ENCODE data around the gene MMP20.
A peak's percentile ranks its signal among the peaks of the same experiment; 100 is the strongest.
"Not testable (repeated sequence)": the region's sequence is repeated elsewhere in the genome, so short reads cannot be mapped to it uniquely, and the experiment has no call there.

MMP20 gene, protein sequence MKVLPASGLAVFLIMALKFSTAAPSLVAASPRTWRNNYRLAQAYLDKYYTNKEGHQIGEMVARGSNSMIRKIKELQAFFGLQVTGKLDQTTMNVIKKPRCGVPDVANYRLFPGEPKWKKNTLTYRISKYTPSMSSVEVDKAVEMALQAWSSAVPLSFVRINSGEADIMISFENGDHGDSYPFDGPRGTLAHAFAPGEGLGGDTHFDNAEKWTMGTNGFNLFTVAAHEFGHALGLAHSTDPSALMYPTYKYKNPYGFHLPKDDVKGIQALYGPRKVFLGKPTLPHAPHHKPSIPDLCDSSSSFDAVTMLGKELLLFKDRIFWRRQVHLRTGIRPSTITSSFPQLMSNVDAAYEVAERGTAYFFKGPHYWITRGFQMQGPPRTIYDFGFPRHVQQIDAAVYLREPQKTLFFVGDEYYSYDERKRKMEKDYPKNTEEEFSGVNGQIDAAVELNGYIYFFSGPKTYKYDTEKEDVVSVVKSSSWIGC

DNA sequence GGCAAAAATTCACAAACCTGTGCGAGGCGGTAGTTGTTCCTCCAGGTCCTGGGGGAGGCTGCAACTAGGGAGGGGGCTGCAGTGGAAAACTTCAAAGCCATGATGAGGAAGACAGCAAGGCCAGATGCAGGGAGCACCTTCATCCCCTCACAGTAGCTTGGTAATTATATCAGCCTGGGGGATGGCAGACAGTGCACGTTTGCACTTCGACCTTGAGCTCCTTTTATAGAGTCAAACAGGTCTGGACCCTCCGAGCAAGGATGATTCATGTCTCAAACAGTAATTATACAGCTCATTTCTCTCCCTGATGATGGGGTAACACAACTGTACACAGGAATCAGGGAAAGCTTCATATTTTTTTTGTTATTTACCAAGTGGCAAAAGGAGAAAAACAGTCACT, at the start of gene MMP20:
Gene MMP20, minus strand, starts transcription at position 156 of the 400 bp plus-strand sequence. Its CDS starts 13 bp downstream, at position 143.
- DNase-seq: no peak

DNA sequence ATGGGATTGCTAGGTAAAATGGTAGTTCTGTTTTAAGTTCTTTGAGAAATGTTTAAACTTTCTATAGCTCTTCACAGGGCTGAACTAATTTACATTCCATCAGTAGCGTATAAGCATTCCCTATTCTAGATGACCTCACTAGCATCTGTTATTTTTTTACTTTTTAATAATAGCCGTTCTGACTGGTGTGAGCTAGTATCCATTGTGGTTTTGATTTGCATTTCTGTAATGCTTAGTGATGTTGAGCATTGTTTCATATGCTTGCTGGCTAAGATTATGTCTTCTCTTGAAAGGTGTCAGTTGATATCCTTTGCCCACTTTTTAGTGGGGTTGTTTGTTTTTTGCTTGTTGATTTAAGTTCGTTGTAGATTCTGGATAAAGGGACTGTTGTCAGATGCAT, 44.5 kb upstream of the MMP20 start:
- no peak for DNase-seq

- peak; percentile 25 for DNase-seq
These were observed 41.3 kb upstream of the MMP20 start for GRCh38 chr11:102666331-102666957.

DNA sequence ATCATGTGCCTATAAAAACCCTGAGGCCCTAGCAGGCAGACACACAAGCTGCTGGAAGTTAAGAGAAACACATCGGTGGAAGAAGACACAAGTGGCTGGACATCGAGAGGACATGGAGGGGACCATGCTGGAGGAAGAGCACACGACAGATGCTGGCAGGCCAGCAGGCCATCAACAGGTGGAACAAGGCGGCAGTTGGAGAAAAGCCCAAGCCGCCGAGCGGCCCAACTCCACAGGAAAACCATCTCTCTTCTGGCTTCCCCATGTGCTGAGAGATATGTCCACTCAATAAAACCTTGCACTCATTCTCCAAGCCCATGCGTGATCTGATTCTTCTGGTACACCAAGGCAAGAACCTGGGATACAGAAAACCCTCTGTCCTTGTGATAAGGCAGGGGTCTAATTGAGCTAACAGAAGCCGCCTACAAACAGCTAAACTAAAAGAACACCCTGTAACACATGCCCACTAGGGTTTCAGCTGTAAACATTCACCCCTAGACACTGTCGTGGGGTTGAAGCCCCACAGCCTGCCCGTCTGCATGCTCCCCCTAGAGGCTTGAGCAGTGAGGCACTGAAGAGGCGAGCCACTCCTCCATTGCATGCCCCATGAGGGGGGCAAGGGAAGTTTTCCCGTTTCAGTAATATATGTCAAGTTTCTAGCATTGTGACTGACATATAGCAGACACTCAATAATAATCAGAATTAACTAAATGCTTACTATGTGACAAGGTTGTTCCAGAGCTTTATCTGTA, 39.0 kb upstream of the MMP20 start:
- DNase-seq: no peak

- no peak for DNase-seq
These were observed 37.5 kb upstream of the MMP20 start for GRCh38 chr11:102662607-102663006.

- DNase-seq: no peak
These were observed 35.9 kb upstream of the MMP20 start for GRCh38 chr11:102661040-102661439.

DNA sequence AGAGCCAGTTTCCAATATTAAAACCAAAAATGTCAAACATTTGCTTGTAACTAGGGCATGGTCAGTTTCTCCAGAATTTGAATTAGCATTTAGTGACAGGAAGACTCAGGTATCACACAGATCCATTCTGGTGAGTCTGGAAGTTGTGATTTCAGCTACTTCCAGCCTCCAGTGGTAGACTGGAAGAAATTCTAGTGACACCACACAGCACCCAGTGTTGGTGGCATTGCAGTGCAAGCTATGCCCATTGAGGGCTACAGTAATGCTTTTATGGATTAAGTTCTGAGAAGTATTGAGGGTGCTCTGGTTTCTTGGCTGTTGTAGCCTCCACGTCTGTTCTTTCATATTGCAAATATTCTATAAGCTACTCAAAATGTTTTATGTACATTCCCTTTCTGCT, 31.4 kb upstream of the MMP20 start:
- no peak for DNase-seq

DNA sequence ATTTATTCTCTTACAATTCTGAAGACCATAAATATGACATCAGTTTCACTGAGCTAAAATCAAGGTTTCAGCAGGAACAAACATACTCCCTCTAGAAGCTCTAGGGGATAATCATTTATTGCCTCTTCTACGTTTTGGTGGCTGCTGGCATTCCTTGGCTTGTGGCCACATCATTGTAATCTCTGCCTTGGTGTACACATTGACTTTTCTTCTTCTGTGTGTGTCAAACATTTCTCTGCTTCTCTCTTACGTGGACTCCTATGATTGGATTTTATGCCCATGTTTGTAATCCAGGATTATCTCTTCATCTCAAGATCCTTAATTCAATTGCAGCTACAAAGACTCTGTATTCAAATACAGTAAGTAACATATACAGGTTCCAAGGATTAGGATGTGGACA, 30.4 kb upstream of the MMP20 start:
- DNase-seq: no peak

GRCh38 chr11:102654761-102655160, 29.6 kb upstream of the MMP20 start:
- DNase-seq: no peak

DNA sequence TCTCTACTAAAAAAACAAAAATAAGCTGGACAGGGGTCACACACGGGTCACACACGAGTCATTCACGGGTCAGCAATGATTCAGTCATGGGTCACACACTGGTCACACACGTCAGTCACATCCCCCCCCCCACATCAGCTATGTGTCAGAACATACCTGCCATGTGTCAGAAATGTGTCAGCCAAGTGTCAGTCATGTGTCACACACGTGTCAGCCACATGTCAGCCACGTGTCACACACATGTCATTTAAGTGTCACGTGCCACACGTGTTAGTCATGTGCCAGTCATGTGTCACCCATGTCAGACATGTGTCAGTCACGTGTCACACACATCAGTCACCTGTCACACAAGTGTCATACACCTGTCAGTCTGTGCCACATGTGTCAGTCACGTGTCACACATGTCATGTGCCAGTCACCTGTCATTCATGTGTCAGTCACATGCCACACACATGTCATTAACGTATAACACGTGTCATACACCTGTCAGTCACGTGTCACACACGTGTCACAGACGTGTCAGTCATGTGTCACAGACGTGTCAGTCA, 28.7 kb upstream of the MMP20 start:
- DNase-seq: no peak

- no peak for DNase-seq
These were observed 22.3 kb upstream of the MMP20 start for GRCh38 chr11:102647430-102647829.

- no peak for DNase-seq
These were observed 18.8 kb upstream of the MMP20 start for GRCh38 chr11:102643941-102644340.

DNA sequence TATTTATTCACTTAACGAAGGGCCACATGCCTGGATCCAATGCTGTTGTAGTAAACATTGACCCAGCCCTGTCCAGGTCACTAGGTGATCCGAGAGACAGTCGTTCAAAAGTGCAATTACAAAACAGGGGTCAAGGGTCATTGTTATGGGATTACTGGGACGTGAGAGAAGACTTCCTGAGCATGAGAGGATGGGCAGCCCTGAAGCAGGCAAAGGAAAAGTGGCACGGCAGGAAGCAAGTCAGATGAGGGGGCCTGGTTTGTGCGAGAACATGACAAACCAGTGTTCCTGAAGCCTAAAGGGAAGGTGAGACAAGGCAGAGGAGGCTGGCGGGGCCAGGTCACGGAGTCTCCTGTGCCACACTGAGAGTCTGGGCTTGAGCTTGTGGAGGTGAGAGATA, 15.8 kb upstream of the MMP20 start:
- no peak for DNase-seq

- no peak for DNase-seq
These were observed 14.5 kb upstream of the MMP20 start for GRCh38 chr11:102639656-102640055.

GRCh38 chr11:102637731-102638130, 12.6 kb upstream of the MMP20 start:
- DNase-seq: no peak

GRCh38 chr11:102633385-102634026, 8.4 kb upstream of the MMP20 start:
- DNase-seq: no peak

GRCh38 chr11:102632026-102632425, 6.9 kb upstream of the MMP20 start:
- no peak for DNase-seq

GRCh38 chr11:102630598-102631448, 5.7 kb upstream of the MMP20 start:
- DNase-seq: no peak

DNA sequence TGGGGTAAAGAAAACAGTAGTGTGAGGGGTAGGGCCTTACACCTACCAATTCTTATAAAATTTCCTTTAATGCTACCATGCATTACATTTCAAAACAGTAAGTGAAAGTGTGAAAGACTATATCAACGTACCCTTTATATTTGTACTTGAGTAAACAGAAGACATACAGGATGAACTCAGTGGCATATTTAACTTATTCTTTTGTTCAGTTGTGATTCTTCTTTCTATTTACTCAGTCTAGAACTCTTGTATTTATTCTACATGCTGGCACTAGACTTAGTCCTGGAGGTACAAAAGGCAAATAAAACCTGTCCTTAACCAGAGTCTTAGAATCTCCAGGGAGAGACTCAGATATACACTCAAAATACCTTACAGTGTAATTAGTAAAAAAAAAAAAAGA, 4.8 kb upstream of the MMP20 start:
- not testable (repeated sequence) for DNase-seq

GRCh38 chr11:102626676-102627075, 1.5 kb upstream of the MMP20 start:
- no peak for DNase-seq

DNA sequence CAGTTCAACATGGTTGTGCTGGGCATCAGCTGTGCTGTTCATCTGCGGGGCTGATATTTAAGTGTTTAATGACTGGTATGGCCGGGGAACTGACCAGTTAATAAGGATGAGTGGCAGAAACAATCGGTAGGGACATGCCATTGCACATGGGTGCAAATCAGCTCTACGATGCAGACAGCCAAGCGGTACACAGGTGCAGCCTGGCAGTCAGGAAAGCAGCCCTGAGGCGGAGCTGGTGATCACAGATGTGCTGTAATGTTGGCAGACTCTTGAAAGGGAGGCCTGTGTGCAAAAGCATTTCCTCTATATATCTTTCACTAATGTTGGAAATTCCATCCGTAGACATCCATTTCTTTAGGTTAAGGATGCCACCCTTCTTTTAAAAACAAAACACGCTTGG, 1.1 kb downstream of the MMP20 start:
- no peak for DNase-seq

- DNase-seq: no peak
These were observed 2.0 kb downstream of the MMP20 start for GRCh38 chr11:102623128-102623527.

Data from NCI-H1092 treated with DMSO at 0.1 percent for 48 hours (cell line).